ENCODE results near the gene CSRP2. TPM values are rescaled to one million over a fixed set of nuclear protein-coding genes. Genes with fewer than 3 reads are reported as not detected.

The CSRP2 gene
- total RNA-seq, 2 experiments from 2014 or later, result 0.33 to 0.41 TPM

- H3K27me3 Mint-ChIP-seq, result no peaks in the 10 kb centered on the region
- peaks cover 6% of the 10 kb centered on the region for H3K36me3 Mint-ChIP-seq
- POLR2A ChIA-PET, result no interaction called here
- H3K4me1 Mint-ChIP-seq (ENCODE audit: low read depth), result no peaks in the 10 kb centered on the region
- no peak for DNase-seq
- intact Hi-C loops (cut with micrococcal nuclease), result no loop called here
- peaks cover 2% of the 10 kb centered on the region for H3K9me3 Mint-ChIP-seq
- H3K4me3 Mint-ChIP-seq, result no peak overlapping the region
- no peak overlapping the region for H3K27ac Mint-ChIP-seq
- CTCF ChIA-PET, result interaction anchor here (1.3 kb wide), 1 partner anchor 174 kb away, joined by 3 read pairs; no protein-coding TSS in a partner anchor
These were observed 42.2 kb downstream of the CSRP2 start for GRCh38 chr12:76836633-76837032.

- intact Hi-C loops (cut with micrococcal nuclease), result no loop called here
- Mint-ChIP-seq H3K9me3 (peaks cover 2% of the 10 kb centered on the region), H3K36me3 (peaks cover 26% of the 10 kb centered on the region), H3K27me3 (no peaks in the 10 kb centered on the region), H3K4me1 (ENCODE audit: low read depth) (no peaks in the 10 kb centered on the region), H3K27ac (no peak overlapping the region), H3K4me3 (no peak overlapping the region)
- ChIA-PET POLR2A (no interaction called here), CTCF (no interaction called here)
- DNase-seq, result no peak
These were observed 48.4 kb downstream of the CSRP2 start for GRCh38 chr12:76830436-76830835.

- DNase-seq, result no peak
- no peaks in the 10 kb centered on the region for H3K9me3 Mint-ChIP-seq
- no peaks in the 10 kb centered on the region for H3K27me3 Mint-ChIP-seq
- intact Hi-C loops (cut with micrococcal nuclease), result no loop called here
- peaks cover 6% of the 10 kb centered on the region for H3K36me3 Mint-ChIP-seq
- H3K4me3 Mint-ChIP-seq, result no peak overlapping the region
- ChIA-PET POLR2A (no interaction called here), CTCF (interaction anchor here (1.1 to 1.5 kb wide), 2 partner anchors 190 to 199 kb away, joined by 4 to 5 read pairs; no protein-coding TSS in a partner anchor)
- no peaks in the 10 kb centered on the region for H3K4me1 Mint-ChIP-seq (ENCODE audit: low read depth)
- no peak overlapping the region for H3K27ac Mint-ChIP-seq
These were observed 57.8 kb downstream of the CSRP2 start for GRCh38 chr12:76820888-76821482.

GRCh38 chr12:76813972-76814371 is 64.8 kb downstream of the CSRP2 start:
- Mint-ChIP-seq H3K27ac (no peak overlapping the region), H3K36me3 (peaks cover 6% of the 10 kb centered on the region), H3K27me3 (no peaks in the 10 kb centered on the region), H3K4me3 (no peak overlapping the region), H3K9me3 (no peaks in the 10 kb centered on the region), H3K4me1 (ENCODE audit: low read depth) (no peaks in the 10 kb centered on the region)
- ChIA-PET POLR2A (no interaction called here), CTCF (no interaction called here)
- no peak for DNase-seq
- intact Hi-C loops (cut with micrococcal nuclease), result no loop called here

- H3K4me1 Mint-ChIP-seq (ENCODE audit: low read depth), result no peaks in the 10 kb centered on the region
- H3K36me3 Mint-ChIP-seq, result peaks cover 6% of the 10 kb centered on the region
- no peaks in the 10 kb centered on the region for H3K27me3 Mint-ChIP-seq
- POLR2A ChIA-PET, result no interaction called here
- CTCF ChIA-PET, result no interaction called here
- no peaks in the 10 kb centered on the region for H3K9me3 Mint-ChIP-seq
- DNase-seq, result no peak
- no peak overlapping the region for H3K27ac Mint-ChIP-seq
- no peak overlapping the region for H3K4me3 Mint-ChIP-seq
- intact Hi-C loops (cut with micrococcal nuclease), result no loop called here
These were observed 65.6 kb downstream of the CSRP2 start for GRCh38 chr12:76813265-76813664.

- H3K36me3 Mint-ChIP-seq, result peaks cover 6% of the 10 kb centered on the region
- CTCF ChIA-PET, result no interaction called here
- no peaks in the 10 kb centered on the region for H3K9me3 Mint-ChIP-seq
- DNase-seq, result no peak
- no peaks in the 10 kb centered on the region for H3K27me3 Mint-ChIP-seq
- no peak overlapping the region for H3K4me3 Mint-ChIP-seq
- POLR2A ChIA-PET, result no interaction called here
- no peak overlapping the region for H3K27ac Mint-ChIP-seq
- H3K4me1 Mint-ChIP-seq (ENCODE audit: low read depth), result no peaks in the 10 kb centered on the region
- intact Hi-C loops (cut with micrococcal nuclease), result no loop called here
These were observed 66.8 kb downstream of the CSRP2 start for GRCh38 chr12:76811976-76812375.

GRCh38 chr12:76810671-76811419 is 68.0 kb downstream of the CSRP2 start:
- intact Hi-C loops (cut with micrococcal nuclease), result no loop called here
- H3K4me3 Mint-ChIP-seq, result no peak overlapping the region
- H3K36me3 Mint-ChIP-seq, result peaks cover 9% of the 10 kb centered on the region
- no peaks in the 10 kb centered on the region for H3K4me1 Mint-ChIP-seq (ENCODE audit: low read depth)
- ChIA-PET POLR2A (no interaction called here), CTCF (no interaction called here)
- H3K27ac Mint-ChIP-seq, result no peak overlapping the region
- H3K27me3 Mint-ChIP-seq, result no peaks in the 10 kb centered on the region
- no peak for DNase-seq
- H3K9me3 Mint-ChIP-seq, result no peaks in the 10 kb centered on the region

Other genes with a start within 250 kb of the CSRP2 start
- 10 to 100 TPM; 18.8 to 20.0 TPM for gene ZDHHC17, start 114.9 kb downstream of the CSRP2 start, total RNA-seq
- 1 to 10 TPM; 5.8 to 6.0 TPM for gene E2F7, start 186.6 kb upstream of the CSRP2 start, total RNA-seq

Data from activated CD4-positive, alpha-beta memory T cell treated with anti-CD3 and anti-CD28 coated beads for 36 hours (primary cell).